GM19324 (cell line): ENCODE results near the gene XPC.

Experiments
- ATAC-seq: cut with Tn5 transposase; IDR thresholded peaks from one replicate; pipeline ENCODE4 v1.9.1; 2021; ENCODE audit warnings: mild to moderate bottlenecking, moderate library complexity; ENCODE audit not compliant: unreplicated experiment, low FRiP score

The XPC gene

GRCh38 chr3:14175383-14176037, 2.9 kb downstream of the XPC start:
- no peak for ATAC-seq

GRCh38 chr3:14174483-14174882, 3.9 kb downstream of the XPC start:
- ATAC-seq: no peak

GRCh38 chr3:14172496-14172895, 5.9 kb downstream of the XPC start:
- ATAC-seq: no peak

- ATAC-seq: no peak
These were observed 7.8 kb downstream of the XPC start for GRCh38 chr3:14170531-14171159.

GRCh38 chr3:14169871-14170270, 8.5 kb downstream of the XPC start:
- ATAC-seq: no peak

GRCh38 chr3:14169435-14169834, 9.0 kb downstream of the XPC start:
- no peak for ATAC-seq

GRCh38 chr3:14166877-14167603, 11.4 kb downstream of the XPC start:
- no peak for ATAC-seq

- no peak for ATAC-seq
These were observed 16.2 kb downstream of the XPC start for GRCh38 chr3:14162178-14162577.

- ATAC-seq: no peak
These were observed 17.1 kb downstream of the XPC start for GRCh38 chr3:14161282-14161681.

GRCh38 chr3:14159426-14159825, 19.0 kb downstream of the XPC start:
- ATAC-seq: no peak

GRCh38 chr3:14158370-14158769, 20.0 kb downstream of the XPC start:
- no peak for ATAC-seq

GRCh38 chr3:14157951-14158350, 20.4 kb downstream of the XPC start:
- ATAC-seq: no peak

- no peak for ATAC-seq
These were observed 21.4 kb downstream of the XPC start for GRCh38 chr3:14156843-14157561.

GRCh38 chr3:14156201-14156600, 22.2 kb downstream of the XPC start:
- ATAC-seq: no peak

GRCh38 chr3:14154895-14155440, 23.4 kb downstream of the XPC start:
- no peak for ATAC-seq

- ATAC-seq: no peak
These were observed 24.1 kb downstream of the XPC start for GRCh38 chr3:14154276-14154675.

GRCh38 chr3:14153663-14154062, 24.7 kb downstream of the XPC start:
- no peak for ATAC-seq

GRCh38 chr3:14152963-14153355, 25.4 kb downstream of the XPC start:
- no peak for ATAC-seq

- ATAC-seq: no peak
These were observed 26.0 kb downstream of the XPC start for GRCh38 chr3:14152233-14152962.

- ATAC-seq: no peak
These were observed 26.8 kb downstream of the XPC start for GRCh38 chr3:14151471-14152083.
